ENCODE measurements around the gene BBS1. TPM values are rescaled to one million over a fixed set of nuclear protein-coding genes. Genes with fewer than 3 reads are reported as not detected.
"Not testable (repeated sequence)": the region's sequence is repeated elsewhere in the genome, so short reads cannot be mapped to it uniquely, and the experiment has no call there.

BBS1 gene
- total and polyA plus RNA-seq, 10 donors: 5.2 to 60.5 (median 30.2) TPM

DNA sequence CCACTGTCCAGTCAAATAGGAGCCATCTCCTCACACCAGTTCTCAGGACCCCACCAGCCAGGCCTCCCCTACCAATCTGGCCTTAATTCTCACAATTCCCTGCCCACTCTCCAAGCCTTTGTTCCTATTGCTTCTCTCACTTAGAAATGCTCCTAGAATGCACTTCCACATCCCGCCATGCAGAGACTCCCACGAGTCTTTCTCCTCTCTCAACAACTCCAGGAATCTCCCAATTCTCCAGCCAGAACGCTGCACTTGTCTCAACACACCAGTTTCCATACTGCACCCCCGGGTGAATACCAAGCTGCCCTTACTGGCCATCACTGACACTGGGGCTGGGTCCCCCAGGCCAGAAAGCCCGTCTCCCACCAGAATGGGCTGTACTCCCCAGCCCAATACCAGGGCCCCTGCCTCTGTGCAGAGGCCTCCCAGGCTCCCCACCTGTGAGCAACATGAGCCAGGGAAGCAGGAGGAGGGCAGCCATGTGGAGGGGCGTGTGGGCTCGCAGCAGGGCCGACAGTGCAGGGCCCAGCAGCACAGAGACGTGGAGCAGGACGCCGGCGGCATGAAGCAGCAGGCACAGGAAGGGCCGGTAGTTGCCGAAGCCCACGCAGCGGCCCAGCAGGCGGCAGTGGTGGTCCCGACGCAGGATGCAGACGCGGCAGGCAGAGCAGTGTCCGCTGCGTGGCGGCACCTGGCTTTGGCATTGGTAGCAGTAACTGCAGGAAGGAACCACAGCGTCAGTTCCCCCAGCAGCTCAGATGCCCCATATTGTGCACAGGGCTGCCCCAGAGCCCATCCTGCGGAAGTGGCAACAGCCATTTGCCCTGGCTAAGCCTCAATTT is 33.0 kb downstream of the BBS1 start:
- WGBS, 5 donors: 18 to 38% (median 26%) methylated on average over 19 to 26 of the region's 26 CpGs
- Histone ChIP-seq H3K4me1 (peaks cover 25 to 59% (median 44%) of the 10 kb centered on the region in 6 donors), H3K9me3 (no peaks in the 10 kb centered on the region), H3K36me3 (peaks cover 0 to 50% (median 41%) of the 10 kb centered on the region in 6 donors), H3K4me3 (peak overlapping the region in 6 of 8 donors; percentile 2 to 88 (median 20)), H3K27ac (peak overlapping the region; percentile 76 to 92 (median 86)), H3K27me3 (replicated peaks in 1 of 7) (peaks cover 0 to 8% (median 0%) of the 10 kb centered on the region in 7 donors)
- TF ChIP-seq POLR2AphosphoS5 (IDR thresholded peaks at IDR 0.05): peak; percentile 84 to 89 (median 85)
- TF ChIP-seq, protein P1, sequence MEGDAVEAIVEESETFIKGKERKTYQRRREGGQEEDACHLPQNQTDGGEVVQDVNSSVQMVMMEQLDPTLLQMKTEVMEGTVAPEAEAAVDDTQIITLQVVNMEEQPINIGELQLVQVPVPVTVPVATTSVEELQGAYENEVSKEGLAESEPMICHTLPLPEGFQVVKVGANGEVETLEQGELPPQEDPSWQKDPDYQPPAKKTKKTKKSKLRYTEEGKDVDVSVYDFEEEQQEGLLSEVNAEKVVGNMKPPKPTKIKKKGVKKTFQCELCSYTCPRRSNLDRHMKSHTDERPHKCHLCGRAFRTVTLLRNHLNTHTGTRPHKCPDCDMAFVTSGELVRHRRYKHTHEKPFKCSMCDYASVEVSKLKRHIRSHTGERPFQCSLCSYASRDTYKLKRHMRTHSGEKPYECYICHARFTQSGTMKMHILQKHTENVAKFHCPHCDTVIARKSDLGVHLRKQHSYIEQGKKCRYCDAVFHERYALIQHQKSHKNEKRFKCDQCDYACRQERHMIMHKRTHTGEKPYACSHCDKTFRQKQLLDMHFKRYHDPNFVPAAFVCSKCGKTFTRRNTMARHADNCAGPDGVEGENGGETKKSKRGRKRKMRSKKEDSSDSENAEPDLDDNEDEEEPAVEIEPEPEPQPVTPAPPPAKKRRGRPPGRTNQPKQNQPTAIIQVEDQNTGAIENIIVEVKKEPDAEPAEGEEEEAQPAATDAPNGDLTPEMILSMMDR (IDR thresholded peaks at IDR 0.05 in 8 of 11, conservative IDR thresholded peaks at IDR 0.05 in 3 of 11): peak in 10 of 11 experiments; percentile 50 to 77 (median 69)
- TF ChIP-seq POLR2A (IDR thresholded peaks at IDR 0.05): no peak
- peak; percentile 95 for DNase-seq
- intact Hi-C loops (cut with DNase I; ENCODE audit: low total_unique reads): no loop called here

DNA sequence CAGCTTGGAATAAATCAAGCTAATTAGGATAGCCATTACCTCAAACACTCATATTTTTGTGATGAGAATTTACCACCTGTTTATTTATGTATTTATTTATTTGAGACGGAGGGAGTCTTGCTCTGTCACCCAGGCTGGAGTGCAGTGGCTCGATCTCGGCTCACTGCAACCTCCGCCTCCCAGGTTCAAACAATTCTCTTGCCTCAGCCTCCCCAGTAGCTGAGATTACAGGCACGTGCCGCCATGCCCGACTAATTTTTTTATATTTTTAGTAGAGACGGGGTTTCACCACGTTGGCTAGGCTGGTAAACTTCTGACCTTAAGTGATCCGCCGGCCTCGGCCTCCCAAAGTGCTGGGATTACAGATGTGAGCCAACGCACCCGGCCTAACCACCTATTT is 34.5 kb downstream of the BBS1 start:
- WGBS, 5 donors: 50 to 71% (median 60%) methylated on average over 14 of the region's 14 CpGs
- H3K9me3 ChIP-seq; intact Hi-C loops (cut with DNase I; ENCODE audit: low total_unique reads); DNase-seq; H3K27me3 ChIP-seq (replicated peaks in 1 of 7): not testable (repeated sequence)
- Histone ChIP-seq H3K27ac (peak overlapping the region in 7 of 8 donors; percentile 79 to 92 (median 87)), H3K4me3 (peak overlapping the region; percentile 75 to 95 (median 87)), H3K36me3 (peaks cover 0 to 35% (median 26%) of the 10 kb centered on the region in 6 donors), H3K4me1 (peaks cover 25 to 59% (median 44%) of the 10 kb centered on the region in 6 donors)

DNA sequence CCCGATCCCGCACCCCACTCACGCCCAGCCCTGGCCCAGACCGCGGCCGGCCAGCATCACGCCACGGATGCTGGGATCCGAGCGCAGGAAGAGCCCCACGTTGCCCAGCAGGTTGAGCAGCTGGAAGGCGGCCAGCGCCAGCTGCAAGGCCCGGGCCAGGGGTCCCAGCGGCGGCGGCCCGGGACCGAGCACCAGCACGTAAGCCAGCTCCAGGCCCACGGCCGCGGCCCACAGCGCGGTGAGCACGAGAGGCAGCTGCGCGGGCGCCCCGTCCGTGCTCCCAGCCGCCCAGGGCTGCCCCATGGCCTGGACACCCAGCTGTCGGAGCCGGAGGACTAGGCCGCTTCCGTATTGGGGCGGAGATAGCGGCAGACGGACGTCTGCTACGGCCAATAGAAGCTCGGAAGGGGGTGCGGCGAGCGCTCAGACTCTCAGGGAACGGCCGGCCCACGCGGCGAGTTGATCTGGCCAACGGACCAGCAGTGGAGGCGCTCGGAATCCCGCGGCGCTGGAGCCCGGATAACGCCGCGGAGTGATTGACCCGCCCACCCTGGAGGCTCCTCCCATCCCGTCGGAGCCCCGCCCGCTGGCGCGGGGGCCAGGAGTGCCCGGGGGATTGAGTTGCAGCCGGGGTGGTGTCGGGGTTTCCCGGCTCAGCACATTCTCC is 35.4 kb downstream of the BBS1 start, which contains the start of gene ZDHHC24:
TSS of gene ZDHHC24 (minus strand) at position 348 of the 667 bp plus-strand sequence. CDS start at position 303, 45 bp downstream.
- peaks cover 0 to 27% (median 20%) of the 10 kb centered on the region in 6 donors for H3K36me3 ChIP-seq
- peak; percentile 98 for DNase-seq
- peaks cover 0 to 8% (median 0%) of the 10 kb centered on the region in 7 donors for H3K27me3 ChIP-seq (replicated peaks in 1 of 7)
- H3K27ac ChIP-seq: peak within 1 kb of the TSS; percentile 74 to 92 (median 86)
- 0 to 2% (median 0%) methylated on average over 40 to 71 of the region's 71 CpGs for WGBS, 5 donors
- H3K4me3 ChIP-seq: peak within 1 kb of the TSS; percentile 75 to 95 (median 87)
- peaks cover 25 to 59% (median 44%) of the 10 kb centered on the region in 6 donors for H3K4me1 ChIP-seq
- intact Hi-C loops (cut with DNase I; ENCODE audit: low total_unique reads): no loop called here
- TF ChIP-seq, protein P1 (IDR thresholded peaks at IDR 0.05 in 8 of 11, conservative IDR thresholded peaks at IDR 0.05 in 3 of 11): peak in 3 of 11 experiments; percentile 29 to 38 (median 29)
- TF ChIP-seq POLR2AphosphoS5 (IDR thresholded peaks at IDR 0.05): peak; percentile 92
- peak in 2 of 3 donors; percentile 12 to 78 for TF ChIP-seq POLR2A (IDR thresholded peaks at IDR 0.05)
- H3K9me3 ChIP-seq: no peaks in the 10 kb centered on the region

DNA sequence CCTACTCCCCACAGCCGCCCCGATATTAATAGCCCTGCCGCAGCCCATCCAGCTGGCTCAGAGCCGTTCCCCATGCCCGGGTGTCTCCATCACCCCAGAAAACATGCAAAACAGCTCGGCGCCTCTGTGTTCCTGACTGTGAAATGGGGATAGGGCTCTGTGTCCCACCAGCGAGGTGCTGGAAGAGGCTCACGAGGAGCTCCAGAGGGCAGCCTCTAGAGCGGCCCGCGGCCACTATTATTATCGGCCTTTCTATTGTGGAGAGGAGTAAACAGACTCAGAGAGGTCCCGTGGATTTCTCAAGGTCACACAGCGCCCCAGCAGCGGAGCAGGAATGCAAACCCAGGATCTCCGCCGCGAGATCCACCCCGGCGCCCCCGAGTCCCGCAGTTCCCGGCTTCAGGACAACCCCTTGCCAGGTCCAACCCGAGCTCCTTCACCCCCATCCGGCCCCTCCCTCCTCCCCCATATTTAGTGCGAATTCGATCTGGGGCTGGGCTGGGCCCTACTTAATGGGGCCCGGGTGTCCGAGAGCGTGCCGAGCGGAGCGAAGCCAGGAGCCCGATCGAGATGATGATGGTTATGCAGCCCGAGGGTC is 36.0 kb downstream of the BBS1 start, which contains the start of gene ACTN3:
TSS of gene ACTN3 (plus strand) at position 536 of the 598 bp plus-strand sequence. CDS start at position 571, 35 bp downstream.
- Histone ChIP-seq H3K4me3 (peak within 1 kb of the TSS; percentile 75 to 95 (median 87)), H3K9me3 (no peaks in the 10 kb centered on the region), H3K27me3 (replicated peaks in 1 of 7) (peaks cover 0 to 8% (median 0%) of the 10 kb centered on the region in 7 donors), H3K27ac (peak within 1 kb of the TSS; percentile 74 to 92 (median 86)), H3K36me3 (peaks cover 0 to 20% (median 14%) of the 10 kb centered on the region in 6 donors), H3K4me1 (peaks cover 25 to 59% (median 44%) of the 10 kb centered on the region in 6 donors)
- TF ChIP-seq POLR2AphosphoS5 (IDR thresholded peaks at IDR 0.05) (no peak), POLR2A (IDR thresholded peaks at IDR 0.05) (no peak)
- TF ChIP-seq, protein P1 (IDR thresholded peaks at IDR 0.05 in 8 of 11, conservative IDR thresholded peaks at IDR 0.05 in 3 of 11): no peak
- intact Hi-C loops (cut with DNase I; ENCODE audit: low total_unique reads): no loop called here
- peak; percentile 81 for DNase-seq
- 4 to 9% (median 8%) methylated on average over 33 to 37 of the region's 37 CpGs for WGBS, 5 donors
